NCI-H510A (cell line): ENCODE data around the gene HIPK2.

Experiments
- DNase-seq: peaks from one replicate; lab custom pipeline; 2025; lab: John Stamatoyannopoulos, UW

HIPK2 gene

DNA sequence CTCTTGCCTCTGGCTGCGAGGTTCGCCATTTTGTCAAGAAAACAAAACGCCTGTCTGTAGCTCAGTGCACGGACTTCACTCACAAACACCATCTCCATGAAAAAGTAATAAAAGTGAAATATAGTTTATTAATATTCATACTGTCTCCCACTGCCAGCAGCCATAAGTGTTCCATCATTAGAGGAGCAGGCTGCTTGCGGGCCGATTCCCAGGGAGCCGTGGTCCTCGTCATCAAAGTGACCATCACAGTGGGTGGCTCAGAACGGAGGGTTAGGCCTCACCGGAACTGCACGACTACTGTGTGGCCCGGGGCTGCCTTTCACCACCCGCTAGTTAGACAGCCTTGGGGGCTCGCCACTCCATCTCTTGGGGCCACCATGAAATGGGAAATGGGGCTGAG lies 82.7 kb downstream of the HIPK2 start:
- no peak for DNase-seq

DNA sequence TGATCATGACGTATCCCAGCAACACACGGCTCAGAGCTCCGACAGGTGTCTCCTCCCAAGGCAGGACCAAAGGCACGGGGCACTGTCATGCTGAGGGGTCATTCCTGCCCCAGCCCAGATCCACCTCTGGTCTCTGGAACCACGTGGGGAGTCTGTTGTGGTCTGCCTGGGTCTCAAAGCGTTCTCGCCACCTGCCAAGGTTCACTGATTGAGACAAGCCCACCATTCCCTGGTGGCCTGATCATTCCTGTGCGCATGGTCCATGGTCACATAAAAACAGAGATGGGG lies 83.5 kb downstream of the HIPK2 start:
- DNase-seq, result no peak

GRCh38 chr7:139693651-139694388 lies 84.0 kb downstream of the HIPK2 start:
- DNase-seq, result no peak

- no peak for DNase-seq
Measured at GRCh38 chr7:139692723-139693122, 85.1 kb downstream of the HIPK2 start.

DNA sequence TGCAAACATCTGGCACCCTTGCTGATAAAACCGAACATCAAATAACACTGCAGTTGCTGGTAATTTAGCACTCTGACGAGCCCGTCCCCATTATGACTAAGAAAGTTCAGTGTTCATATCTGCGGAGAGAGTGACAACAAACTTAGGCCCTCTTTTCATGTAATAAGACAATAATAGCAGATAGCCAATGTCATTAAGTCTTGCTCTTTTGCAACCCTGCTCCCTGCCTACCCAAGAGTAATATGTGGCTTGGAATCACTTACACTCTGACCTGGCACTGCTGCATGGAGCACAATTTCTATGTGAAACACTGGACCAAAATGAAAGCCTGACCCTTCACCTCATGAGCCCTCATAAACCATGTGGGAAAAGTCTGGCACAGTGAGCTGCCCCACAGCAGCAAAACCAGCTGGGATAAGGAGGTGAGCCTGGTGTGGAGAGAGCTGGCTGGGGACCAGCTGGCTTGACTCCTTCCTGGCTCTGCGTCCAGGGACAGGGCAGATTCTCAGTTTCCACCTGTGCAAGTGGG lies 86.5 kb downstream of the HIPK2 start:
- no peak for DNase-seq

GRCh38 chr7:139687980-139688632 lies 89.7 kb downstream of the HIPK2 start:
- no peak for DNase-seq

DNA sequence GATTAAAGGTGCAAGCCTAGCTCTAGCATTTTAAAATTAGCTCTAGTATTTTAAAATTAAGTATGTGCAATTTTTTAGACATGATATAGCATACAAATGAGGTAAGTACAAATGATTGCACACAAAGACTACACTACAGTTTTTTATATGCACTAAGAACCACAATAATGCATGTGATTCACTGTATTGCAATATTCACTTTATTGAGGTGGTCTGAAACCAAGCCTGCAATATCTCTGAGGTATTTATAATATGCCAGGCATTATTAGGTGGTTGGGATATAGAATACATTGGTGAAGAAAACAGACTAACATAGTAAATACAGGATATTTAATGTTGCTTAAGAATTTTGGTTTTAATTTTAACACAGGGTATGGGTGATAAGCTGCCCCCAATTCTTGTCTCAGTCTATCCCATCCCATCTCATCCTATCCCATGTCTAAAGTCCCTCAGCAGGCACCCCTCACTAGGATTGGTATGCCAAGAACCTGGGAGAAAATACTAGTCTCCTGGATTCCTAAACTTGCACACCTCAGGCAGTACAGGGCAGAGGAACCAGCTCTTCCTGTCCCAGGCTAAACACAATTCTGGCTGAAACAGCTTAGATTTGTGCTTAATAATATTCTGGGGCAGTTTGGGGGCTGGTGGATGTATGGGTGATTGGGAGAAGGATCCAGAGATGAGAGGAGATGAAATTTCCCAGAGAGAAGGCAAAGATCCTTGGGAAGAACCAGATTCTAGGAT lies 90.4 kb downstream of the HIPK2 start:
- DNase-seq, result no peak

DNA sequence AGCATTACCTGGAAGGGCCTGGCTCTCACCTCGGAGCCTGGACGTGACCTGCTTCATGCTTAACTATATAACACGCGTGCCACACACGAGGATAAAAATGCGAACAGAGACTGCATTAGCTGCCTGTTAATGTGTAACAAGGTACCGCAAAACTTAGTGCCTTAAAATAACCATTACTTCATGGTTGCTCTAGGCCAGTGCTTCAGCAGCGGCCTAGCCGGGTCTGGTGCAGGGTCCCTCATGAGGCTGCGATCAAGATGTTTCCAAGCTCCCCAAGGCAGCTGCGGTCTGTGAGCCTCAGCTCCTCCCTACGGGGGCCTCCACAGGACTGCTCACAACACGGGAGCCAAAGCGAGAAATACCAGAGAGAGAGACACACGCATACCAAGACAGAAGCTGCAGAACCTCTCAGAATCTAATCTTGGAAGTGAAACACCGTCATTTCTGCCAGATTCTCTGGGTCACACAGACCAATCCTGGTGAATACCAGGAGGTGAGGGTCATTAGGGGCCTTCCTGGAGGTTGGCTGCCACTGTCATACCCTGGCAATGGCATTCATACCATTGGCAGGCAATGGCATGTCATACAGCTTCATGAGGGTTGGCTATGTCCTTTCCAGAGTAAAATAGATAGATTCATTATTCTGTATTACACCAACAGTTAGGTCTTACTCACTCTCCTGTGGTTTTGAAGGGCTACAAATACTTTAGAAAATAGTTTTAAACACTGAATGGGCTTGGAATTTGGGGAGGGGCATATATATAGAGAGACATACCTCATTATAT lies 94.5 kb downstream of the HIPK2 start:
- DNase-seq, result no peak

GRCh38 chr7:139682136-139683013 lies 95.4 kb downstream of the HIPK2 start:
- no peak for DNase-seq

DNA sequence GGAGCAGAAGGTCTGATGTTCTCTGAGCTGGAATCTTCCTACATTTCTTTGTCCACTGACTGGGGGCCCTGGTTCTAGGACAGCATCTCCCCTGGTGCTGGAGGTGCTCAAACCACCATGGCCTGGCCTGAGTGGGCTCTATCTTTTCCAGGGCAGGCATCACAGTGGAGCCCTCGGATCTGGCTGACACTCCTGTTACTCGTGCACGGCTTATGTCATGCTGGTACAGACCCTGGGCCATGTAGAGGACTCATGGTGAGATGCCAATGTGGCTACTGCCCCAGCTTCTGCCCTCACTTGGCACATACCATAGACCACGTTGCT lies 96.0 kb downstream of the HIPK2 start:
- DNase-seq, result no peak

DNA sequence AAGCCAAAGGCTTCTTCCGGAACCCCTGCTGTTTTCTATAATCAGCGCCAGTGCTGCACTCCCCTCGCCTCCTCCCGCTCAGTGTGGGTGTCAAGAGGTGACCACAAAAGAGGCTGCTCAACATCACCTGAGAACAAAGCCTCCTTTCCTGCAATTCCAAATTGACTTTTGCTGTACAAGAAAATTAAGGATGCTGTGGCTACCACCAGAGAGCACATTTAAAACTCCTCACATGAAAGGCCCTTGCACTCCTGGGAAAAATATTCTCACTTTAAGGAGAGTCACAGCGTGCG lies 96.4 kb downstream of the HIPK2 start:
- peak; percentile 23 for DNase-seq

- no peak for DNase-seq
Measured at GRCh38 chr7:139680676-139681462, 96.9 kb downstream of the HIPK2 start.

DNA sequence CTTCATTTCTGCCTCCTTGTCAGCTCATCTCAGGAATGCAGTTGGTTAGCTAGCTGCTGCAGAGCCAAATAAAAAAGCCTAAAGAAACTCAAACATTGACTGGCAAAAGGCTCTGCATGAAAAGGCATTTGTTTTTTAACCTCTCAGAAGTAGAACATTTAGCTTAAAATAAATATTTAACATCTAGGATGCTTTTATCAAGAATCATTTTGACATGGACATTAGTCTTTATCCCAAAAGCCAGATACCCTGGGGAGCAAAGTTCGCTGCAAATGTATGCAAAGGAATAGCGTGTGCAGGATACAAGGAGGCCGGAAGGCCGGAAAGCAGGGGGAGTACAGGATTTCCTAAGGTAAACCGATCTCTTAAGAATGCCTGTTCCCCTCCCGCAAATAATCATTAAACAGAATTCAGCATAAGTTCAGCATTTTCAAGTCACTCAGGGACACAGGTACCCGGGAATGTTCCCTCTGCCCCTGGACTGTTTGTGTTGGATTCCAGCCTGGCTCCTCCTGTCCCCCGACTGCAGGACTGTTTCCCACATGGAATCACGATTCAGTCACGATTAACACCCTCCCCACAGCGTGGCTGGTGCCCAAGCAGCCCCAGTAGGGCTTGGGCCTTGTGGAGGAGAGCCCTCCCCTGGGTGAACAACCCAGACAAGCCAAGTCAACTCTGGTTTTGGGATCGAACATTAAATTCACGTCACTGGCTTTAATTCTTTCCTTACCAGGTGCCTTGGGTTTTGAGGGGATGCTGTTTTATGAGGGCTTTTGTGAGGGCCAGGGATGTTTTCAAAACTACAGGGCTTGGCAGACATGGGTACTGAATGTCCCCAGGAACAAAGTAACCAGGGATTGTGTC lies 97.8 kb downstream of the HIPK2 start:
- no peak for DNase-seq

- DNase-seq, result no peak
Measured at GRCh38 chr7:139676390-139676789, 101.4 kb downstream of the HIPK2 start.

DNA sequence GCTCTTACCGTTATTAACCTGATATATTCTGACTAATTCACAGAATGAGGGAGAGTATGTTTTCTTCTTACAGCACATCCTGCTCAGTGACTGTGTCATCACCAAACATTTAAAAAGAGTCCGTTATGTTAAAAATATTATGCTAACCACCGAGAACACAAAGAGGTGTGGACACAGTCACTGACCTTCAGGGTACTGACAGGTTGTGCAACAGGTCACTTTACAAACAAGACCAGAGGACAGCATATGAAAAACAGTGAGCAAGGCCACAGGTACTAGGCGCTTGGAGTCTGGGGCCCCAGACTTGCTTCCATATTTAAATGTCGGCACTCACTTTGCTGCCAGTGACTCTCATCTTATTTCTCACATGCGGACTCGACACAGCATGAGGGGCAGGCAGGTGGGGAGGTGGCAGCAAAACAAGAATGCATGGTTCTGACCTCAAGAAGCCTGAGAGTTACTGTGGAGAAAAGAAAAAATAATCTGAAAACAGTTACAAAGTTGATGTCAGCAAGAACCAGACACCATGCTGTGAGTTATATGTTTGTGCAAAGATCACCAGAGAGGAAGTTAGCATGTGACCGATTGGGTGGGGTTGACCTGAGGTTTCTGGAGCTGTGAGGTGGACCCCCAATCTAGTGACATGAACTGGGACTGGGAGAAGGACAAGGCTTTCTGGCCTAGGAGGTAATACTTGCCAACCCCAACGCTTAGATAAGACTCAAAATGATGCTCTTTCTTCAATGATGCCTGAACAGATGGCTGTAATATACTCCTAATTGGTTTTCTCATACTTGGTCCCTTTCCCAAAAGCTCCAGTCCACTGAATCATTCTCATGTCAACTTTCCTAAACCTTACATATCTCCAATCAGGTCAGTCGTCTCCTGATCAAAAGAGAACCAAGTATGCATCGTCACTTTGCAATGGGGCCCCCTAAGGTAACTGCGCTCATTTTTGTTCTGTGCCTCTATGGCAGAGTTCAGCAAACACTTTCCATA lies 102.4 kb downstream of the HIPK2 start:
- DNase-seq, result no peak

DNA sequence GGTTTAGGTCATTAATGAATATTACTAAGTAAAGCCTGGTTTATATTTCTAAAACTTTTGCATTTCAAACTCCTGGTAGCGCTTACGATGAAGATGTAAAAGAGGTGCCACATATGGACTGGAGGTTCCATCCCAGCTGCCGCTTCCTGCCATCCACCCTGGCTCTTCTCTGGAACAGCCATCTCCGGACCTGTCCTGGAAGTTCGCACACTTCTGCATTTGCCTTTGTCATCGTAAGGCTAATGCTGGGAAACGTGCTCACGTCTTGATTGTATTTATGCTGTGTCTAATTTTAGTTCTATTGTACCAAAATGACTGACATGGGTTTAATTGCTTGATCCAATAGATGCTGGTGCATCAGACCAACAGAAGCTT lies 103.1 kb downstream of the HIPK2 start:
- no peak for DNase-seq

GRCh38 chr7:139674341-139674740 lies 103.5 kb downstream of the HIPK2 start:
- no peak for DNase-seq

DNA sequence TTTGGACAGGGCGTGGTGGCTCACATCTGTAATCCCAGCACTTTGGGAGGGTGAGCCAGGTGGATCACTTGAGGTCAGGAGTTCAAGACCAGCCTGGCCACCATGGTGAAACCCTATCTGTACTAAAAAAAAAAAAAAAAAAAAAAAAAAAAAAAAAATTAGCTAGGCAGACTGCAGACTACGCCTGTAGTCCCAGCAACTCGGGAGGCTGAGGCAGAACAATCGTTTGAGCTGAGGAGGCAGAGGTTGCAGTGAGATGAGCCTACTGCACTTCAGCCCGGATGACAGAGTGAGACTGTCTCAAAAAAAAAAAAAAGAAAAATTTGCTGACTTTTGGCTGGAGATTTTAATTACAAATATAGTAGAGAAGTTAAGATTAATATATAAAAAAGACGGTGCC lies 104.0 kb downstream of the HIPK2 start:
- no peak for DNase-seq

DNA sequence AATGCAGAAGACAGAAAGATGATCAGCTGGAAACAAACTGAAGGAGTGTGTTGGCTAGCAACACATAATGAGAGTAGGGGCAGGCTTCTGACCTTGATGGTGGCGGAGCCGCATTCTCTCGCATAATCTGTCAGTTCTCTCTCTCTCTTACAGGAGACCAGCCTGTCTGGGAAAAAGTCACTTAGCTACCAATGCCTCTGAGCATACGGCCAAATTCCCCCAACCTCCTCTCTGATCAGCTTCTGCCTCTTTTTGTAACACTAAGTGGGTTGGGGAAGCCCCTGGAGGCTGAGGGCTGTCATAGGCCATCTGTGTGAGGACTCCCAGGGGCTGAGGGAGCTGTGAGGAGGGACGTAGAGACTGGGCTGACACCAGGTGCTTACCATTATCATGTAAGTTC lies 104.6 kb downstream of the HIPK2 start:
- no peak for DNase-seq
